Naive thymus-derived CD4-positive, alpha-beta T cell (primary cell): ENCODE measurements around the gene FOXS1. TPM values are rescaled to one million over a fixed set of nuclear protein-coding genes. Genes with fewer than 3 reads are reported as not detected.
A peak's percentile ranks its signal among the peaks of the same experiment; 100 is the strongest.

Experiments used
- ATAC-seq: fragments of 150-1000 bp; cut with Tn5 transposase; 2 replicates; pipeline ENCODE4 v1.10.0; 2021; ENCODE audit warnings: mild to moderate bottlenecking, moderate library complexity
- CTCF ChIA-PET: fragments of 350-600 bp; sonication (Branson Sonifier 250); formaldehyde crosslinking; loops from one replicate; lab custom pipeline; 2021; ENCODE audit warnings: antibody characterized with exemption; lab: Charles Lee
- POLR2A ChIA-PET: fragments of 350-600 bp; sonication (Branson Sonifier 250); formaldehyde crosslinking; loops from one replicate; lab custom pipeline; 2021; ENCODE audit warnings: antibody characterized with exemption, inconsistent platforms; lab: Charles Lee
- DNase-seq, 9 donors: peaks; one replicate each; pipeline versions ENCODE4 v3.0.0 to v3.0.0-alpha.2; 2020 to 2022; ENCODE audit warnings: mixed read lengths in 1 of 9
- H3K27ac ChIP-seq: one replicate; pipeline ENCODE4 v1.7.0; 2013; ENCODE audit warnings: mild to moderate bottlenecking, low read depth, low read length, moderate library complexity
- H3K27me3 ChIP-seq, 2 donors: one replicate each; pipeline ENCODE4 v1.7.0; 2013; ENCODE audit warnings: low read length in 2 of 2, mild to moderate bottlenecking in 2 of 2, moderate library complexity in 2 of 2; ENCODE audit not compliant: control insufficient read depth in 2 of 2, insufficient read depth in 2 of 2
- H3K36me3 ChIP-seq, 3 experiments: 1 replicate in 2 of 3; 2 replicates in 1 of 3; pipeline ENCODE4 v1.7.0; 2013; ENCODE audit warnings: low read length in 3 of 3, mild to moderate bottlenecking in 3 of 3, moderate library complexity in 1 of 3; ENCODE audit not compliant: insufficient read depth in 3 of 3, control insufficient read depth in 2 of 3
- H3K4me1 ChIP-seq, 2 donors: one replicate each; pipeline ENCODE4 v1.7.0; 2013; ENCODE audit warnings: low read length in 2 of 2, mild to moderate bottlenecking in 2 of 2, moderate library complexity in 1 of 2; ENCODE audit not compliant: control insufficient read depth in 2 of 2, insufficient read depth in 2 of 2
- H3K4me3 ChIP-seq: 2 replicates; pipeline ENCODE4 v1.7.0; 2013; ENCODE audit warnings: mild to moderate bottlenecking, low read length
- H3K9me3 ChIP-seq, 3 experiments: 1 replicate in 2 of 3; 2 replicates in 1 of 3; pipeline ENCODE4 v1.7.0; 2013; ENCODE audit warnings: low read length in 3 of 3; ENCODE audit not compliant: control insufficient read depth in 2 of 3
- H3K27ac Mint-ChIP-seq, 9 donors: one replicate each; pipeline ENCODE4 v1.8.0; 2020 to 2022; ENCODE audit warnings: mixed read lengths in 9 of 9, mild to moderate bottlenecking in 8 of 9, moderate library complexity in 5 of 9, inconsistent platforms in 2 of 9
- H3K27me3 Mint-ChIP-seq, 5 donors: one replicate each; pipeline ENCODE4 v1.8.0; 2021 to 2022; ENCODE audit warnings: mixed read lengths in 5 of 5, mild to moderate bottlenecking in 1 of 5
- H3K36me3 Mint-ChIP-seq, 5 donors: one replicate each; pipeline ENCODE4 v1.8.0; 2020 to 2022; ENCODE audit warnings: mixed read lengths in 5 of 5, mild to moderate bottlenecking in 3 of 5, inconsistent platforms in 1 of 5
- H3K4me1 Mint-ChIP-seq, 7 donors: one replicate each; pipeline ENCODE4 v1.8.0; 2020 to 2022; ENCODE audit warnings: mixed read lengths in 7 of 7, mild to moderate bottlenecking in 3 of 7, inconsistent platforms in 1 of 7
- H3K4me3 Mint-ChIP-seq, 10 donors: one replicate each; pipeline ENCODE4 v1.8.0; 2020 to 2022; ENCODE audit warnings: mild to moderate bottlenecking in 10 of 10, mixed read lengths in 10 of 10, moderate library complexity in 6 of 10, inconsistent platforms in 2 of 10
- H3K9me3 Mint-ChIP-seq, 11 donors: one replicate each; pipeline ENCODE4 v1.8.0; 2020 to 2022; ENCODE audit warnings: mixed read lengths in 11 of 11, mild to moderate bottlenecking in 4 of 11, inconsistent platforms in 1 of 11, moderate library complexity in 1 of 11
- intact Hi-C, 2 donors: fragments of 100-400 bp; cut with micrococcal nuclease; formaldehyde crosslinking; loops; one replicate each; pipeline ENCODE4 v1.15.1; 2023
- polyA plus RNA-seq, 2 donors: library from polyadenylated mRNA; unstranded; fragments of 300-500 nt; fragmentation: Illumina TruSeq; gene quantifications; one replicate each; pipeline ENCODE4 v1.2.3, GENCODE V29; 2021
- total RNA-seq, 6 experiments: library from RNA in 5 of 6; stranded (reverse) in 5 of 6; gene quantifications; 1 replicate in 5 of 6; 2 replicates in 1 of 6; pipeline ENCODE4 v1.2.3 and lab custom pipeline; 2021 to 2026

The FOXS1 gene
- total and polyA plus RNA-seq, 7 experiments from 2014 or later, result not detected

DNA sequence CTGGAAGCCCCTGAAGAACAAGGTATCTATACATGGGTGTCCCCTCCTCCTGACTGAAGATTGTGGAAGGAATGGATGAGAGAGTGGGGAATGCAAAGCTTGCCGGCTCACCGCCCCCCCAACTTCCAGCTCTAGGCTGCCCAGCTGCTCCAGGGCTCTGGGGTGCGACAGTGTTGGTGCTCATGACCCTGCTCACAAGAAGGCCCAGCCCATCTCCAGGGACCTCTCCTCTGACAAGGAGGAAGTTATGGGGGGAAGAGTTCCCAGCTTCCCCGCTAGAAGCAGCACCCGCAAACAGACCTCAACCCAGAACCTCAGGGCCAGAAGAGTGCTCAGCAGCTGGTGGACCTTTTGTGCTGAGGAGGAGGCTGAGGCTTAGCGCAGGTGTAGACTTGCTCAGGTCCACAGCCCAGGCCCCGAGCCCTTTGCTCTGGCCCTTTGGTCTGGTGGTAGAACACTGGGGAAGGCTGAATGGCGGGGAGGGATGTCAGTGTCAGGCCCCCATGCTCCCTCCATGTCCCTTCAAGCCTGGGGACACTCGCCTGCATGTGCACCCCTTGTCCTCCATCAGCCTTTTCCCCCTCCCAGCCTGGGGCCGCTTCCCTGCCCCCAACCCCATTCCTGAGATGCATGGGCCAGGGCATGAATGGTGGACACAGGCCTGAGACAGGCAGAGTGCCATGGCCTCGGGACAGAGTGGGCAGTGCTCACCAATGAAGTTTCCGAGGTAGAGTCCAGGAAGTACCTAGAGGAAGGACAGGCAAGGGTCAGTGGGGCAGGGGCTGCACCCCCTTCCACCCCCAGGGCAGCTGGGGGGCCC is 23.7 kb upstream of the FOXS1 start:
- Histone ChIP-seq H3K27ac (no peak overlapping the region), H3K27me3 (peaks cover 11 to 23% of the 10 kb centered on the region in 2 donors), H3K4me3 (no peak overlapping the region), H3K9me3 (no peaks in the 10 kb centered on the region), H3K4me1 (peaks cover 0 to 4% of the 10 kb centered on the region in 2 donors), H3K36me3 (no peaks in the 10 kb centered on the region)
- ChIA-PET POLR2A (interaction anchor here (1.1 kb wide), 1 partner anchor 9 kb away, joined by 3 read pairs; no protein-coding TSS in a partner anchor), CTCF (no interaction called here)
- H3K9me3 Mint-ChIP-seq, result peaks cover 0 to 2% (median 0%) of the 10 kb centered on the region in 11 donors
- H3K4me3 Mint-ChIP-seq, result peak overlapping the region in 9 of 10 donors; percentile 4 to 99 (median 88)
- intact Hi-C loops, result no loop called here
- no peak overlapping the region for H3K27ac Mint-ChIP-seq
- H3K4me1 Mint-ChIP-seq, result peaks cover 10 to 15% (median 13%) of the 10 kb centered on the region in 7 donors
- peaks cover 39 to 64% (median 42%) of the 10 kb centered on the region in 5 donors for H3K27me3 Mint-ChIP-seq
- ATAC-seq, result no peak
- H3K36me3 Mint-ChIP-seq, result peaks cover 0 to 10% (median 4%) of the 10 kb centered on the region in 5 donors
- no peak for DNase-seq

DNA sequence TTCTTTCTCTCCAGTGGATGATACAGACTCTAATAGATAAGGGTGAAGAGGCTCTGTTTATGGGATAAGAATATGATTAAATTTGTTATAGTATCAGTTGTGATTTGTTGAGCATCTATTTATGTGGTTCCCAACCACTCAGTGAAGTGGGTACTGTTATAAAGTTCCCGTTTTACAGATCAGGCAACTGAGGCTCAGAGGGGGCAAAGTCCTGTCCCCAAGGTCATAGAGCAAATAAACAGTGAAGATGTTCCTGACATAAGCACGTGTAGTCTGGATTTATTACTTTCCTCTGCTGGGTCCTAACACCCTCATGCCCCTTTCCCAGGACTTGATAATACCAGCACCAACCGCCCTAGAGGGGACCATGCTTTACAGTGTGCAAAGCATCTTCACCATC is 20.8 kb upstream of the FOXS1 start:
- ChIA-PET POLR2A (no interaction called here), CTCF (no interaction called here)
- Mint-ChIP-seq H3K27ac (no peak overlapping the region), H3K9me3 (peaks cover 0 to 2% (median 0%) of the 10 kb centered on the region in 11 donors), H3K4me1 (peaks cover 12 to 20% (median 15%) of the 10 kb centered on the region in 7 donors), H3K27me3 (peaks cover 22 to 53% (median 28%) of the 10 kb centered on the region in 5 donors), H3K36me3 (peaks cover 0 to 8% (median 4%) of the 10 kb centered on the region in 5 donors), H3K4me3 (no peak overlapping the region)
- ATAC-seq (no peak), DNase-seq (no peak)
- H3K4me3 ChIP-seq, result no peak overlapping the region
- peaks cover 8 to 19% of the 10 kb centered on the region in 2 donors for H3K27me3 ChIP-seq
- H3K27ac ChIP-seq, result no peak overlapping the region
- H3K9me3 ChIP-seq, result no peaks in the 10 kb centered on the region
- no peaks in the 10 kb centered on the region for H3K36me3 ChIP-seq
- H3K4me1 ChIP-seq, result peaks cover 0 to 4% of the 10 kb centered on the region in 2 donors
- intact Hi-C loops, result no loop called here

DNA sequence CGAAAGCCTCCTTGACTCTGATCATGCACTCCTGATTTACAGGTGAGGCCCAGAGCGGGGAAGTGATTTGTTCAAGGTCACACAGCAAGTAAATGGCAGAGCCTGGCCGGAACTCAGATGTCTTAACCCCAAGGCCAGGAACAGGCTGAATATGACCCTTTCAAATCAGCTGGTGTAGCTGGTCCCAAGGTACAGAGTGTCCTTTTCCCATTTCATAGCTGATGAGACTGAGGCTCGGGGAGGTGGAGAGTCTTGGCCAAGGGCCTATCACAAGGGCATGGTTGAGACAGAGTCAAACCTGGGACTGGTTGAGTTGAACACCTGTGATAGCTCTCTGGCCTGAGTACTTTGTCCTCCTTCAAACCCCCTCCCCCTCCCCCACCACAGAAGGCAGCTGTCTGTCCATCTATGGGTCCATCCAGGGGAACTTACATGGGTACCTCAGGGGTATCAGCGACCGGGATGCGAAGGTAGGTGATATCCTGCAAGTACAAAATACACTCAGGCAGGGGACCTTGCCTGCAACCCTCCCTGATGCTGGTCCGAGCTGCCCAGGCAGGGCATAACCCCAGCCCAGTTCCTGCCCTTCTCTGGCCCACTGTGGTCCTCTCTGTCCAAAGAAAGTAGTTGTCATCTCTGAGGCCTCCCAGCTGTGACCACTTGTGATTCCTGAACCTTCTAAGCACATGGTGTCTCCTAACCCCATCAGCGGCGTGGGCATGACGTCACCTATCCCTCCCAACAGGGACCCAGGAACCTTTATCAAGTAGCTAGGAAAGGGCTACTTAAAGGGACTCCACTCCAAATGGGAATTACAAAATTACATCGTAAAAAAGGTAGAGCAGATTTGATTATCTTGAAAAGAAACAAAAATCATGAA is 19.4 kb upstream of the FOXS1 start:
- peaks cover 12 to 55% (median 25%) of the 10 kb centered on the region in 5 donors for H3K27me3 Mint-ChIP-seq
- no peaks in the 10 kb centered on the region for H3K36me3 ChIP-seq
- no peak overlapping the region for H3K4me3 Mint-ChIP-seq
- no peak for ATAC-seq
- CTCF ChIA-PET, result no interaction called here
- POLR2A ChIA-PET, result no interaction called here
- peaks cover 4 to 12% of the 10 kb centered on the region in 2 donors for H3K4me1 ChIP-seq
- H3K36me3 Mint-ChIP-seq, result peaks cover 0 to 1% (median under 1%) of the 10 kb centered on the region in 5 donors
- intact Hi-C loops, result no loop called here
- no peak for DNase-seq
- peaks cover 0 to 2% (median 0%) of the 10 kb centered on the region in 11 donors for H3K9me3 Mint-ChIP-seq
- no peak overlapping the region for H3K27ac ChIP-seq
- H3K27ac Mint-ChIP-seq, result no peak overlapping the region
- H3K27me3 ChIP-seq, result peaks cover 5 to 16% of the 10 kb centered on the region in 2 donors
- H3K9me3 ChIP-seq, result no peaks in the 10 kb centered on the region
- no peak overlapping the region for H3K4me3 ChIP-seq
- H3K4me1 Mint-ChIP-seq, result peaks cover 9 to 19% (median 13%) of the 10 kb centered on the region in 7 donors

DNA sequence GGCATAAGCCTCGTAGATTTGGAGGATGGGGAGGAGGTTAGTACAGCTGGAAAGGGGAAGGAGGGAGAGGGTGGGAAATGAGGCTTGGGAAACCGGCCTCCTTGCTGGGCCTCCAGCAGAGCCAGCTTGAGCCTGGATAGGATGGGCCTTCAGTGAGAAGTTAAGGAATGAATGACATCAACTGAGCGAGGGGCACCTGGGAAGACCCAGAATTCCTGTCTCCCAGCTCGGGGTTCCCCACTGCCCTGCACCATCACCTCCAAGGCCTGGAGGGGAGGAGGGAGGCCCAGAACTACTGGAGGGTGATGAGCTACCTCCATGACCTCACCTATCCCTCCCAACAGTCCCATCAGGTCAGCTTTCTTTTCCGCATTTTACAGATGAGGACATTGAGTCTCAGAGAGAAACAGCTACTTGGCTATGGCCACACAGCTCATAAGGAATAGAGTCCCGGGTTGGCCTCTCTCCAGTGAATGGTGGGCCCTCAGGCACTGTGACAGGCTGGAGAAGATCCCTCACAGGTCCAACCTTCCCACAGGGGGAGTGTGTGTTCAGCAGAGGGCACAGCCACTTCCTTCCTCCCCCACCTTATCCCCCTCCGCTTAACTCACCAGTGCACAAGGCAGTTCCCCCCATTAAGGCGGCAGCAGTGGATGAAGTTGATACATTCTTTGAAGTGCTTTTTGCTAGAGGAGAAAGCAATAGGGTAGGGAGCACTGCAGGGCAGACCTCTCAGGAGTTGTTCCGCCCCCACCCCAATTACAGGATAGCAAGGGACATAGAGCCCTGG is 18.1 kb upstream of the FOXS1 start:
- H3K27ac ChIP-seq, result no peak overlapping the region
- peaks cover 0 to 2% (median 0%) of the 10 kb centered on the region in 11 donors for H3K9me3 Mint-ChIP-seq
- H3K27ac Mint-ChIP-seq, result peak overlapping the region in 1 of 9 donors; percentile 43
- H3K27me3 Mint-ChIP-seq, result peaks cover 13 to 55% (median 24%) of the 10 kb centered on the region in 5 donors
- peaks cover 5 to 15% (median 11%) of the 10 kb centered on the region in 7 donors for H3K4me1 Mint-ChIP-seq
- intact Hi-C loops, result no loop called here
- H3K4me1 ChIP-seq, result peaks cover 4 to 12% of the 10 kb centered on the region in 2 donors
- no peak for ATAC-seq
- peaks cover 0 to 10% of the 10 kb centered on the region in 2 donors for H3K27me3 ChIP-seq
- no peak overlapping the region for H3K4me3 ChIP-seq
- no peak for DNase-seq
- ChIA-PET CTCF (interaction anchor here (0.6 to 1.6 kb wide), 2 partner anchors 9 to 27 kb away, joined by 3 to 5 read pairs; no protein-coding TSS in a partner anchor), POLR2A (no interaction called here)
- no peaks in the 10 kb centered on the region for H3K9me3 ChIP-seq
- H3K4me3 Mint-ChIP-seq, result no peak overlapping the region
- no peaks in the 10 kb centered on the region for H3K36me3 Mint-ChIP-seq
- H3K36me3 ChIP-seq, result no peaks in the 10 kb centered on the region

DNA sequence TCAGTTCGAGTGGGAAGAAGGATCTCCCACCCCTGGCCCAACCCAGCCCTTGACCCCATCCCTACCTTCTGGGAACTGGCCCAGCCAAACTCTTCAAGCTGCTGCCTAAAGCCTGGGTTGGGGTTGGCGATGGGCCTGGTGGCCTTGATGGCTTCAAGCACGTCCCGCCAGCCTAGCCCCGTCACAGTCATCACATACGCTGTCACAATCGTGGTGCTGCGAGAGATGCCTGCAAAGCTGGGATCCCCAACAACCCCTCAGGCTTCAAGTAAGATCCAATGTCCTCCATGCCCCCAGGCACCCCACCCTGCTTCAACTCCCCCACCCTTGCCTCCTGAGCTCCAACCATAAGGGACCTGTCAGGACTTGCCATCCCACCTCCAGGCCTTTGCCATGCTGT is 17.1 kb upstream of the FOXS1 start:
- no peaks in the 10 kb centered on the region for H3K36me3 ChIP-seq
- ATAC-seq (no peak), DNase-seq (no peak)
- Mint-ChIP-seq H3K36me3 (no peaks in the 10 kb centered on the region), H3K27ac (no peak overlapping the region), H3K4me3 (peak overlapping the region in 6 of 10 donors; percentile 49 to 88 (median 64)), H3K4me1 (peaks cover 5 to 20% (median 11%) of the 10 kb centered on the region in 7 donors), H3K9me3 (peaks cover 0 to 2% (median 0%) of the 10 kb centered on the region in 11 donors), H3K27me3 (peaks cover 17 to 53% (median 27%) of the 10 kb centered on the region in 5 donors)
- H3K27me3 ChIP-seq, result peaks cover 0 to 10% of the 10 kb centered on the region in 2 donors
- H3K4me3 ChIP-seq, result no peak overlapping the region
- H3K27ac ChIP-seq, result no peak overlapping the region
- POLR2A ChIA-PET, result no interaction called here
- intact Hi-C loops, result no loop called here
- CTCF ChIA-PET, result interaction anchor here (0.6 to 1.6 kb wide), 2 partner anchors 8 to 18 kb away, joined by 5 to 6 read pairs; no protein-coding TSS in a partner anchor
- no peaks in the 10 kb centered on the region for H3K9me3 ChIP-seq
- H3K4me1 ChIP-seq, result peaks cover 4 to 12% of the 10 kb centered on the region in 2 donors

DNA sequence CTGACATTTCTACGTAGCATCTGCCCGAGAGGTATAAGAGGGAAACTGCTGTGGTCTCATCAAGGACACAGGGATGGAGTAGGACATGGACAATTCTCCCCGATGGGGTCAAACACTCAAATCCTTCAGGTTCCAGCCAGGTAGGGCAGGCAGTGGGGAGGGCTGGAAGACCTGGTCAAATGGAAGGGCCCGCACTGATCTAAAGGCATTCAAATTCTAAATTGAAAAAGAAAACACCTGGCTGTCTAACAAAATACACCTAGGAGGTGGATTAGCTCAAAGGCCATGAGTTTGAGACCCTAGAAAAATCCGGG is 16.7 kb upstream of the FOXS1 start:
- DNase-seq (no peak), ATAC-seq (no peak)
- no peaks in the 10 kb centered on the region for H3K36me3 ChIP-seq
- Mint-ChIP-seq H3K36me3 (no peaks in the 10 kb centered on the region), H3K4me1 (peaks cover 5 to 22% (median 11%) of the 10 kb centered on the region in 7 donors), H3K27me3 (peaks cover 17 to 55% (median 31%) of the 10 kb centered on the region in 5 donors), H3K27ac (peak overlapping the region in 1 of 9 donors; percentile 24), H3K4me3 (peak overlapping the region; percentile 44 to 88 (median 69)), H3K9me3 (peaks cover 0 to 2% (median 0%) of the 10 kb centered on the region in 11 donors)
- H3K27ac ChIP-seq, result no peak overlapping the region
- peaks cover 4 to 12% of the 10 kb centered on the region in 2 donors for H3K4me1 ChIP-seq
- intact Hi-C loops, result no loop called here
- no peak overlapping the region for H3K4me3 ChIP-seq
- H3K9me3 ChIP-seq, result no peaks in the 10 kb centered on the region
- ChIA-PET CTCF (no interaction called here), POLR2A (interaction anchor here (0.6 kb wide), 1 partner anchor 89 kb away, joined by 3 read pairs; the partner anchor contains the start of gene PDRG1)
- H3K27me3 ChIP-seq, result peaks cover 0 to 10% of the 10 kb centered on the region in 2 donors
